Activated CD8-positive, alpha-beta memory T cell treated with anti-CD3 and anti-CD28 coated beads for 48 hours (primary cell): ENCODE data around the gene OPCML.

Experiments
- DNase-seq, 3 experiments: peaks; one replicate each; pipeline ENCODE4 v3.0.0-alpha.2; 2020; ENCODE audit warnings: low read depth in 2 of 3, low spot score in 2 of 3

Gene OPCML

GRCh38 chr11:133541021-133541719 lies 8.9 kb upstream of the OPCML start:
- no peak for DNase-seq

- no peak for DNase-seq
Observed at GRCh38 chr11:133536198-133536597, 3.9 kb upstream of the OPCML start.

GRCh38 chr11:133533205-133533604 lies 904 bp upstream of the OPCML start:
- no peak for DNase-seq

- no peak for DNase-seq
Observed at GRCh38 chr11:133531458-133531857, 843 bp downstream of the OPCML start.

- no peak for DNase-seq
Observed at GRCh38 chr11:133530501-133530835, 1.8 kb downstream of the OPCML start.

GRCh38 chr11:133529807-133530500 lies 2.3 kb downstream of the OPCML start:
- DNase-seq = no peak

GRCh38 chr11:133526790-133527189 lies 5.5 kb downstream of the OPCML start:
- DNase-seq = no peak

- no peak for DNase-seq
Observed at GRCh38 chr11:133525976-133526375, 6.3 kb downstream of the OPCML start.

- DNase-seq = no peak
Observed at GRCh38 chr11:133524488-133524887, 7.8 kb downstream of the OPCML start.

- no peak for DNase-seq
Observed at GRCh38 chr11:133522344-133522743, 10.0 kb downstream of the OPCML start.

GRCh38 chr11:133521502-133521901 lies 10.8 kb downstream of the OPCML start:
- DNase-seq = no peak

GRCh38 chr11:133520707-133521106 lies 11.6 kb downstream of the OPCML start:
- no peak for DNase-seq

GRCh38 chr11:133519560-133519959 lies 12.7 kb downstream of the OPCML start:
- no peak for DNase-seq

GRCh38 chr11:133518702-133519264 lies 13.5 kb downstream of the OPCML start:
- no peak for DNase-seq

- no peak for DNase-seq
Observed at GRCh38 chr11:133516845-133517244, 15.5 kb downstream of the OPCML start.

- DNase-seq = no peak
Observed at GRCh38 chr11:133515107-133515506, 17.2 kb downstream of the OPCML start.

GRCh38 chr11:133509924-133510697 lies 22.2 kb downstream of the OPCML start:
- DNase-seq = no peak

- no peak for DNase-seq
Observed at GRCh38 chr11:133508468-133508867, 23.8 kb downstream of the OPCML start.

- no peak for DNase-seq
Observed at GRCh38 chr11:133507185-133507584, 25.1 kb downstream of the OPCML start.

GRCh38 chr11:133506551-133507094 lies 25.7 kb downstream of the OPCML start:
- no peak for DNase-seq

- no peak for DNase-seq
Observed at GRCh38 chr11:133506023-133506422, 26.3 kb downstream of the OPCML start.

GRCh38 chr11:133504906-133505305 lies 27.4 kb downstream of the OPCML start:
- DNase-seq = no peak
